CD4-positive, alpha-beta T cell (primary cell): ENCODE measurements around the gene ATAD3C. TPM values are rescaled to one million over a fixed set of nuclear protein-coding genes. Genes with fewer than 3 reads are reported as not detected.

Source experiments
- ATAC-seq: fragments of 200-7000 bp; cut with Tn5 transposase; one replicate; pipeline ENCODE4 v1.10.0; 2022; ENCODE audit warnings: mild to moderate bottlenecking; ENCODE audit not compliant: poor library complexity
- CTCF ChIA-PET: fragments of 350-600 bp; sonication (Branson Sonifier 250); formaldehyde crosslinking; loops from one replicate; lab custom pipeline; 2021; ENCODE audit warnings: antibody characterized with exemption, inconsistent platforms; lab: Charles Lee
- POLR2A ChIA-PET: fragments of 350-600 bp; sonication (Branson Sonifier 250); formaldehyde crosslinking; loops from one replicate; lab custom pipeline; 2021; ENCODE audit warnings: antibody characterized with exemption, inconsistent platforms; lab: Charles Lee
- DNase-seq, 14 experiments: peaks; one replicate each; pipeline ENCODE4 v3.0.0-alpha.2; 2013 to 2020; ENCODE audit warnings: mixed read lengths in 2 of 14
- H3K27ac ChIP-seq, 2 donors: one replicate each; pipeline versions ENCODE4 v1.5.1 to v1.7.0; 2013; ENCODE audit warnings: low read length in 2 of 2, low read depth in 1 of 2, mild to moderate bottlenecking in 1 of 2
- H3K27me3 ChIP-seq, 2 experiments: 1 replicate in 1 of 2; 2 replicates in 1 of 2; pipeline versions ENCODE4 v1.6.1 to v1.7.0; 2013; ENCODE audit warnings: low read length in 2 of 2, control low read depth in 1 of 2, mild to moderate bottlenecking in 1 of 2, moderate library complexity in 1 of 2; ENCODE audit not compliant: insufficient read depth in 2 of 2, control insufficient read depth in 1 of 2
- H3K36me3 ChIP-seq: one replicate; pipeline ENCODE4 v1.6.1; 2013; ENCODE audit warnings: low read length, control low read depth; ENCODE audit not compliant: insufficient read depth
- H3K4me1 ChIP-seq: one replicate; pipeline ENCODE4 v1.6.1; 2013; ENCODE audit warnings: low read length, control low read depth; ENCODE audit not compliant: insufficient read depth
- H3K4me3 ChIP-seq: one replicate; pipeline ENCODE4 v1.5.1; 2013; ENCODE audit warnings: mild to moderate bottlenecking, low read length, moderate library complexity
- H3K9me3 ChIP-seq, 2 experiments: 1 replicate in 1 of 2; 2 replicates in 1 of 2; pipeline versions ENCODE4 v1.6.1 to v1.7.0; 2013; ENCODE audit warnings: low read length in 2 of 2, mild to moderate bottlenecking in 2 of 2, control low read depth in 1 of 2, moderate library complexity in 1 of 2; ENCODE audit not compliant: control insufficient read depth in 1 of 2, insufficient read depth in 1 of 2
- H3K27ac Mint-ChIP-seq: one replicate; pipeline ENCODE4 v1.8.0; 2020; ENCODE audit warnings: mixed read lengths
- H3K27me3 Mint-ChIP-seq: one replicate; pipeline ENCODE4 v1.8.0; 2021; ENCODE audit warnings: mixed read lengths
- H3K36me3 Mint-ChIP-seq: one replicate; pipeline ENCODE4 v1.8.0; 2021; ENCODE audit warnings: low read depth, mixed read lengths
- H3K4me1 Mint-ChIP-seq: one replicate; pipeline ENCODE4 v1.8.0; 2021; ENCODE audit warnings: low read depth, mixed read lengths
- H3K4me3 Mint-ChIP-seq: one replicate; pipeline ENCODE4 v1.8.0; 2020; ENCODE audit warnings: mild to moderate bottlenecking, mixed read lengths
- H3K9me3 Mint-ChIP-seq: one replicate; pipeline ENCODE4 v1.8.0; 2020; ENCODE audit warnings: mixed read lengths
- CTCF ChIP-seq: fragments of 200-600 bp; IDR thresholded peaks from one replicate; pipeline ENCODE4 v1.8.0; 2022; ENCODE audit warnings: antibody characterized with exemption, mild to moderate bottlenecking
- intact Hi-C, 2 experiments: fragments of 100-400 bp; cut with DNase I in 1 of 2; cut with micrococcal nuclease in 1 of 2; formaldehyde crosslinking; loops; one replicate each; pipeline versions ENCODE4 v1.15.1 to v1.9.0; 2023 to 2025; cut with DNase I, micrococcal nuclease
- total RNA-seq, 174 experiments: library from RNA in 2 of 174; stranded (reverse) in 2 of 174; gene quantifications; one replicate each; pipeline ENCODE4 v1.2.3 and lab custom pipeline; 2021 to 2026

Gene ATAD3C
- total RNA-seq, 2 experiments from 2014 or later, result 0.28 to 0.74 TPM

DNA sequence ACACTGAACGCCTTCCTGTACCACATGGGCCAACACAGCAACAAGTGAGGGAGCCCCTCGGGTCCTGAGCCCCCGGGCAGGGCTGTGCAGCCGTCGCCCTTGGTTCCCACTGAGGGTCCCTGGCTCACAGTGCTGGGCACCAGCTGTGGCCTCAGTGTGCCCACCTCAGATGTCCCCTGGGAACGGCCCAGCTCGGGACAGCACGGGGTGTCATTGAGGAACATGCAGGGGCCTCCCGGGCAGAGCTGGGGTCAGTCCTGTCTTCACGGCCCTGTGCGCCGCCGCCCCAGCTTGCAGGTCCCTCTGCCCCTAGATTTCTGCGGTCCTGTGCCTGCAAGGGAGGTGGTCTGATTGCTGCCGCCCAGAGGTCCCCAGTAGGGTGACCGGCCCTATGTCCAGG, 39.7 kb downstream of the ATAD3C start:
- ChIA-PET CTCF (no interaction called here), POLR2A (no interaction called here)
- intact Hi-C loops, result no loop called here
- Mint-ChIP-seq H3K4me3 (no peak overlapping the region), H3K27me3 (no peaks in the 10 kb centered on the region), H3K27ac (no peak overlapping the region), H3K36me3 (peaks cover 62% of the 10 kb centered on the region), H3K4me1 (no peaks in the 10 kb centered on the region), H3K9me3 (peaks cover 2% of the 10 kb centered on the region)
- no peak for DNase-seq
- no peak overlapping the region for H3K27ac ChIP-seq
- TF ChIP-seq CTCF, result no peak
- H3K27me3 ChIP-seq, result no peaks in the 10 kb centered on the region
- peaks cover 48% of the 10 kb centered on the region for H3K36me3 ChIP-seq
- peaks cover 14 to 36% of the 10 kb centered on the region in 2 experiments for H3K9me3 ChIP-seq
- no peaks in the 10 kb centered on the region for H3K4me1 ChIP-seq
- no peak for ATAC-seq
- H3K4me3 ChIP-seq, result no peak overlapping the region

- no peak overlapping the region for H3K27ac Mint-ChIP-seq
These were observed 40.4 kb downstream of the ATAD3C start for GRCh38 chr1:1489861-1490260.

DNA sequence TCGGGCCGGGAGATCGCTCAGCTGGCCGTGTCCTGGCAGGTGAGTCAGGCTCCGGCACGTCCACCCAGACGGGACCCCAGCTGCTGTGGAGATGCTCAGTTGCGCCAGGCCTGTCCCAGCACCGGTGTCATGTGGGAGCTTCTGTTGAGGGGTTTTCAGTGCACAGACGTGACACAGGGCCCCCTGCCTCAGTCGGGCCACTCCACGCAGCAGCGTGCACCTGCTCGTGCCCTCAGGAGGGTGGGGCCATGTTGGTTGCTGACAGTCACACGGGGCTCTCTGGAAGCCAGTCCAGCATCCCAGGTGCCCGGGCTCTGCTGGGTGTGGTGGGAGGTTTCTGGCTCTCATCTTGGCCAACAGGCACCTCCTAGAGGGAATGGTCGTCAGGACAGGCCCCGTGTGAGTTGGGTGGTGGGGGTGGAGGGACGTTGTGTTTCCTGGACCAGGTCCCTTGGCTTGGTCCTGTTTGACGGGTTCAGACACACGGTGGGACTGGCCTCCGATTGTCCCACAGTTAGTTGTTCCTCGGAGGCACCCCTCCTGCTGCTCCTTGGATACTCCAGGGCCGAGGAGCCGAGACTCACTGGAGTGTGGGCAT, 41.2 kb downstream of the ATAD3C start:
- Mint-ChIP-seq H3K27me3 (no peaks in the 10 kb centered on the region), H3K4me1 (no peaks in the 10 kb centered on the region), H3K4me3 (no peak overlapping the region), H3K36me3 (peaks cover 68% of the 10 kb centered on the region), H3K9me3 (peaks cover 2% of the 10 kb centered on the region), H3K27ac (no peak overlapping the region)
- Histone ChIP-seq H3K4me3 (no peak overlapping the region), H3K27me3 (no peaks in the 10 kb centered on the region), H3K36me3 (peaks cover 49% of the 10 kb centered on the region), H3K9me3 (peaks cover 14 to 36% of the 10 kb centered on the region in 2 experiments), H3K4me1 (no peaks in the 10 kb centered on the region), H3K27ac (no peak overlapping the region)
- ChIA-PET POLR2A (no interaction called here), CTCF (no interaction called here)
- TF ChIP-seq CTCF, result no peak
- intact Hi-C loops, result no loop called here
- DNase-seq, result no peak
- ATAC-seq, result no peak

More at GRCh38 chr1:1489861-1490260, 40.4 kb downstream of the ATAD3C start:
- Histone ChIP-seq H3K36me3 (peaks cover 48% of the 10 kb centered on the region), H3K27me3 (no peaks in the 10 kb centered on the region), H3K4me3 (no peak overlapping the region), H3K27ac (no peak overlapping the region), H3K4me1 (no peaks in the 10 kb centered on the region), H3K9me3 (peaks cover 14 to 36% of the 10 kb centered on the region in 2 experiments)
- POLR2A ChIA-PET, result no interaction called here
- H3K4me1 Mint-ChIP-seq, result no peaks in the 10 kb centered on the region
- H3K27me3 Mint-ChIP-seq, result no peaks in the 10 kb centered on the region
- ATAC-seq, result no peak
- TF ChIP-seq CTCF, result no peak
- no peak overlapping the region for H3K4me3 Mint-ChIP-seq
- peaks cover 2% of the 10 kb centered on the region for H3K9me3 Mint-ChIP-seq
- intact Hi-C loops, result no loop called here
- H3K36me3 Mint-ChIP-seq, result peaks cover 63% of the 10 kb centered on the region
- CTCF ChIA-PET, result no interaction called here
- DNase-seq, result no peak
